ENCODE data around the gene LDLRAD4.

The LDLRAD4 gene

DNA sequence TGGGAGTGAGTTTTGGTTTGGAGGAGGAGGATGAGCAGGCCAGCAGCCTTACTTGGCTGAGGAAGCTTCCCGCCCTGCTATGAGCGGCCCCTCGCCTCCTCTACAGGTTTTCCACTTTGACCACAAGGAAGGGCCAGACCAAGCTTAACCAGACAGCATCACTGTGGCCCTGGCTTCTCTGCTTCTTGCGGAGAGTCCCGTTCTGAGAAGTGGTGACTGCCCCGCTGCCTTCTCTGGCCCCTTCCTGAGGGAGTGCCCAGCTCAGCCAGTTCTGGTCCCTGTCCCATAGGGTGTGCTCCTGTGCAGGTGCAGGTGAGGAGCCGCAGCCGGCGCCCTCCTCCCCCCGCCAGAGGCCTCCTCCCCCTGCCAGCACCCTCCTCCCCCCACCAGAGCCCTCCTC, 406.8 kb downstream of the LDLRAD4 start:
- Histone ChIP-seq H3F3A (ENCODE audit: insufficient read depth) (peaks cover 4% of the 10 kb centered on the region; the same call in 1 of the 2 replicates), H2AFZ (ENCODE audit: low read depth, low read length, severe bottlenecking) (no peak overlapping the region), H3K4me3 (ENCODE audit: insufficient read depth, low read length, poor library complexity, severe bottlenecking) (no peak overlapping the region), H3K36me3 (ENCODE audit: low read length) (no peaks in the 10 kb centered on the region), H3K9me2 (replicated peaks; ENCODE audit: insufficient read depth, low read length) (no peaks in the 10 kb centered on the region), H3K4me2 (ENCODE audit: low read depth, low read length, poor library complexity, severe bottlenecking) (no peak overlapping the region), H3K9ac (ENCODE audit: low read length) (no peak overlapping the region), H3K27ac (ENCODE audit: low read depth, low read length) (no peak overlapping the region), H3K79me2 (ENCODE audit: insufficient read depth, low read length) (no peaks in the 10 kb centered on the region), H3K9me3 (ENCODE audit: insufficient read depth, low read length) (no peaks in the 10 kb centered on the region), H3K27me3 (ENCODE audit: low read length) (no peaks in the 10 kb centered on the region), H4K20me1 (ENCODE audit: low read depth, low read length) (no peaks in the 10 kb centered on the region)
- no peak for TF ChIP-seq EZH2phosphoT487 (conservative IDR thresholded peaks at IDR 0.05; ENCODE audit: low read length)
- TF ChIP-seq, protein P1, sequence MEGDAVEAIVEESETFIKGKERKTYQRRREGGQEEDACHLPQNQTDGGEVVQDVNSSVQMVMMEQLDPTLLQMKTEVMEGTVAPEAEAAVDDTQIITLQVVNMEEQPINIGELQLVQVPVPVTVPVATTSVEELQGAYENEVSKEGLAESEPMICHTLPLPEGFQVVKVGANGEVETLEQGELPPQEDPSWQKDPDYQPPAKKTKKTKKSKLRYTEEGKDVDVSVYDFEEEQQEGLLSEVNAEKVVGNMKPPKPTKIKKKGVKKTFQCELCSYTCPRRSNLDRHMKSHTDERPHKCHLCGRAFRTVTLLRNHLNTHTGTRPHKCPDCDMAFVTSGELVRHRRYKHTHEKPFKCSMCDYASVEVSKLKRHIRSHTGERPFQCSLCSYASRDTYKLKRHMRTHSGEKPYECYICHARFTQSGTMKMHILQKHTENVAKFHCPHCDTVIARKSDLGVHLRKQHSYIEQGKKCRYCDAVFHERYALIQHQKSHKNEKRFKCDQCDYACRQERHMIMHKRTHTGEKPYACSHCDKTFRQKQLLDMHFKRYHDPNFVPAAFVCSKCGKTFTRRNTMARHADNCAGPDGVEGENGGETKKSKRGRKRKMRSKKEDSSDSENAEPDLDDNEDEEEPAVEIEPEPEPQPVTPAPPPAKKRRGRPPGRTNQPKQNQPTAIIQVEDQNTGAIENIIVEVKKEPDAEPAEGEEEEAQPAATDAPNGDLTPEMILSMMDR (IDR thresholded peaks at IDR 0.05; ENCODE audit: insufficient read depth, low read length, poor library complexity, severe bottlenecking), result no peak

DNA sequence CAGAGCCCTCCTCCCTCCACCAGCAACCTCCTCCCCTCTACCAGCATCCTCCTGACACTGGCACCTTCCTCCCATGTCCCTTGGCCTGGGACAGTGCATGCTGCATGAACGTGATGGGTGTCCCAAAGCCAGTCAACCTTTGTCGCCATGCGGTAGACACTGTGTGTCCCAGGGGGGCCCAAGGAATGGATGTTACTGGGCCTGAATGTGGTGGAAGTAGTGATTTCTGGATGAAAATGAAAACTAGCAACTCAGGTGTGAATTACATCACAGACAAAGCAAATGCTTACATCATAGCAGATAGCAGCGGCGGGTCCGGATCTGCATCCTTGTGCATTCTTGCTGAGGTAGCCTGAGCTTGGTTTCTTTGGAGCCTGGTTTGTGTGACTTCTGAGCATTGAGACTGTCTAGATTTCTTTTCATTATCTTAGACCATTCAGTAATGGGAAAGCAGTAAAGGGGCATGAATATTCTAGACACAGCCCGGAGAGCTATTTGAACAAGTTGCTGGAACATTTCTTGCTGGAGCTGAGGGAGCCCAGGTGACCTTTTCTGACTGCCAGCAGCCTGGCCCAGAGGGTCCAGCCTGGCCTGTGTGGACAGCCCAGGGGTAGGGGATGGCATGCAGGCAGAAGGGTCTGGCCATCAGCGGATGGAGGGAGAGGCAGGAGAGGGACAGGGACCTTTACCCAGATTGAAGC, 407.4 kb downstream of the LDLRAD4 start:
- TF ChIP-seq, protein P1 (IDR thresholded peaks at IDR 0.05; ENCODE audit: insufficient read depth, low read length, poor library complexity, severe bottlenecking), result no peak
- no peak for TF ChIP-seq EZH2phosphoT487 (conservative IDR thresholded peaks at IDR 0.05; ENCODE audit: low read length)
- no peaks in the 10 kb centered on the region for H4K20me1 ChIP-seq (ENCODE audit: low read depth, low read length)

DNA sequence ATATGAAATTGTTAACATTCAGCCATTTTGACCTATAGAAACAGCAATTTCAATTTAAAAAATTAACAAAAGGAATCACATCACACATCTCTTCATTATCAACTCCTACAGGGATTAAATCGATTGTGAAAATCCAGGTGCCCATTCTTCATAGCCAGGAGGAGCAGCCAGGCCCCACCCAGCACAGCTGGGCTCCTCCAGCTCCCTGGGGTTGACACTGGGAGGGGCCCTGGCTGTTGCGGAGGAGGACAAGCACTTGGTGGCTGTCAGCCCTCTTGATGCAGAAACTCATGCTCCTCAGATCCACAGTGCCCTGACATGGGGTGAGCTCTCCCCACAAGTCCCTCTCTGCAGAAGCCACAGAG, 408.0 kb downstream of the LDLRAD4 start:
- H3K79me2 ChIP-seq (ENCODE audit: insufficient read depth, low read length), result no peaks in the 10 kb centered on the region
- H3K36me3 ChIP-seq (ENCODE audit: low read length), result no peaks in the 10 kb centered on the region
- H3K27ac ChIP-seq (ENCODE audit: low read depth, low read length), result no peak overlapping the region
- no peaks in the 10 kb centered on the region for H3K9me3 ChIP-seq (ENCODE audit: insufficient read depth, low read length)
- H3K27me3 ChIP-seq (ENCODE audit: low read length), result no peaks in the 10 kb centered on the region
- H3K9ac ChIP-seq (ENCODE audit: low read length), result no peak overlapping the region
- H3K4me3 ChIP-seq (ENCODE audit: insufficient read depth, low read length, poor library complexity, severe bottlenecking), result no peak overlapping the region
- no peaks in the 10 kb centered on the region for H3K9me2 ChIP-seq (replicated peaks; ENCODE audit: insufficient read depth, low read length)
- H2AFZ ChIP-seq (ENCODE audit: low read depth, low read length, severe bottlenecking), result no peak overlapping the region
- H3F3A ChIP-seq (ENCODE audit: insufficient read depth), result peaks cover 4% of the 10 kb centered on the region; the same call in 1 of the 2 replicates
- TF ChIP-seq EZH2phosphoT487 (conservative IDR thresholded peaks at IDR 0.05; ENCODE audit: low read length), result no peak
- TF ChIP-seq, protein P1 (IDR thresholded peaks at IDR 0.05; ENCODE audit: insufficient read depth, low read length, poor library complexity, severe bottlenecking), result no peak
- H3K4me2 ChIP-seq (ENCODE audit: low read depth, low read length, poor library complexity, severe bottlenecking), result no peak overlapping the region
- H4K20me1 ChIP-seq (ENCODE audit: low read depth, low read length), result no peaks in the 10 kb centered on the region

More for the DNA sequence above, 407.4 kb downstream of the LDLRAD4 start:
- H2AFZ ChIP-seq (ENCODE audit: low read depth, low read length, severe bottlenecking), result no peak overlapping the region
- H3K9me3 ChIP-seq (ENCODE audit: insufficient read depth, low read length), result no peaks in the 10 kb centered on the region
- no peaks in the 10 kb centered on the region for H3K27me3 ChIP-seq (ENCODE audit: low read length)
- H3K27ac ChIP-seq (ENCODE audit: low read depth, low read length), result no peak overlapping the region
- no peak overlapping the region for H3K9ac ChIP-seq (ENCODE audit: low read length)
- no peaks in the 10 kb centered on the region for H3K79me2 ChIP-seq (ENCODE audit: insufficient read depth, low read length)
- H3K4me2 ChIP-seq (ENCODE audit: low read depth, low read length, poor library complexity, severe bottlenecking), result no peak overlapping the region
- no peaks in the 10 kb centered on the region for H3K9me2 ChIP-seq (replicated peaks; ENCODE audit: insufficient read depth, low read length)
- peaks cover 4% of the 10 kb centered on the region; the same call in 1 of the 2 replicates for H3F3A ChIP-seq (ENCODE audit: insufficient read depth)
- H3K4me3 ChIP-seq (ENCODE audit: insufficient read depth, low read length, poor library complexity, severe bottlenecking), result no peak overlapping the region
- H3K36me3 ChIP-seq (ENCODE audit: low read length), result no peaks in the 10 kb centered on the region

Data from SU-DHL-6 (cell line).